Stimulated activated CD4-positive, alpha-beta T cell treated with anti-CD3 and anti-CD28 coated beads, TNF-alpha, amount 100 ng/mL, for 24 hours (primary cell): Measurements from ENCODE around the gene MUC12.
"Not testable (repeated sequence)": the region's sequence is repeated elsewhere in the genome, so short reads cannot be mapped to it uniquely, and the experiment has no call there.

ENCODE experiments used
- DNase-seq, 3 experiments: peaks; one replicate each; pipeline ENCODE4 v3.0.0-alpha.2; 2020; ENCODE audit warnings: low read depth in 3 of 3

The MUC12 gene

GRCh38 chr7:101064176-101064550 lies 94.8 kb downstream of the MUC12 start:
- not testable (repeated sequence) for DNase-seq

GRCh38 chr7:101065162-101065561 lies 95.8 kb downstream of the MUC12 start:
- not testable (repeated sequence) for DNase-seq

- DNase-seq = no peak
These were observed 96.9 kb downstream of the MUC12 start for GRCh38 chr7:101066141-101066832.

- no peak for DNase-seq
These were observed 97.4 kb downstream of the MUC12 start for GRCh38 chr7:101066833-101067177.

GRCh38 chr7:101068401-101068800 lies 99.0 kb downstream of the MUC12 start:
- DNase-seq = no peak
